Lower leg skin (tissue), 3 donors: ENCODE measurements around the gene IL3.

Experiments
- CTCF ChIP-seq, 3 donors: fragments of 450-650 bp; IDR thresholded peaks; one replicate each; pipeline ENCODE4 v1.5.1; 2016; ENCODE audit warnings: antibody characterized with exemption in 3 of 3, mild to moderate bottlenecking in 3 of 3, moderate library complexity in 2 of 3
- POLR2A ChIP-seq, 2 donors: fragments of 450-650 bp; IDR thresholded peaks; one replicate each; pipeline ENCODE4 v1.6.1; 2016 to 2017; ENCODE audit warnings: antibody characterized with exemption in 2 of 2, mild to moderate bottlenecking in 1 of 2, moderate library complexity in 1 of 2

- TF ChIP-seq POLR2A (IDR thresholded peaks at IDR 0.05) (no peak), CTCF (IDR thresholded peaks at IDR 0.05) (no peak)
These were observed 5.0 kb downstream of the IL3 start for GRCh38 chr5:132065351-132065937.
